ENCODE results near the gene P2RY14. TPM values are rescaled to one million over a fixed set of nuclear protein-coding genes. Genes with fewer than 3 reads are reported as not detected.
"Not testable (repeated sequence)": the region's sequence is repeated elsewhere in the genome, so short reads cannot be mapped to it uniquely, and the experiment has no call there.

P2RY14 gene
- total RNA-seq, 8 experiments from 2014 or later: 0.29 to 5.6 (median 1.3) TPM

DNA sequence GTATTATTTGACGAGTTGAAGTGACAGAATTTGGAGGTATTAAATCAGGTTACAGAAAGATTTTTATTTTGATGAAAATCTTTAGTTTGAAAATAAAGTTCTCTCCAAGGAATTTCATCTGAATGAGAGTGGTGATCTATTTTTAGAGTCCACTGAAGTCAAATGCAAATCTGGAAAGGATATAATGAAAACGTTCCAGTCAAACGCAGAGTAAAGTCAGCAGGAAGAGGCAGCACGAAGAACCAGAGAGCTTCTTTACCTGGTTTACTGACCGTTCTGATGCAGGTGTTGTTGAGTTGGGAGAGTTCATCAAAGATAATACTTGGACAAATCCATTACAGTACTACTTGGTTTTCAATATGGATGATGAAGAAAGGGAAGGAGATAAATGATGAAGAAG, 8.7 kb downstream of the P2RY14 start:
- H3K4me3 ChIP-seq: no peak overlapping the region
- 28 to 96% (median 71%) methylated on average over 2 to 5 of the region's 5 CpGs for WGBS, 10 experiments

DNA sequence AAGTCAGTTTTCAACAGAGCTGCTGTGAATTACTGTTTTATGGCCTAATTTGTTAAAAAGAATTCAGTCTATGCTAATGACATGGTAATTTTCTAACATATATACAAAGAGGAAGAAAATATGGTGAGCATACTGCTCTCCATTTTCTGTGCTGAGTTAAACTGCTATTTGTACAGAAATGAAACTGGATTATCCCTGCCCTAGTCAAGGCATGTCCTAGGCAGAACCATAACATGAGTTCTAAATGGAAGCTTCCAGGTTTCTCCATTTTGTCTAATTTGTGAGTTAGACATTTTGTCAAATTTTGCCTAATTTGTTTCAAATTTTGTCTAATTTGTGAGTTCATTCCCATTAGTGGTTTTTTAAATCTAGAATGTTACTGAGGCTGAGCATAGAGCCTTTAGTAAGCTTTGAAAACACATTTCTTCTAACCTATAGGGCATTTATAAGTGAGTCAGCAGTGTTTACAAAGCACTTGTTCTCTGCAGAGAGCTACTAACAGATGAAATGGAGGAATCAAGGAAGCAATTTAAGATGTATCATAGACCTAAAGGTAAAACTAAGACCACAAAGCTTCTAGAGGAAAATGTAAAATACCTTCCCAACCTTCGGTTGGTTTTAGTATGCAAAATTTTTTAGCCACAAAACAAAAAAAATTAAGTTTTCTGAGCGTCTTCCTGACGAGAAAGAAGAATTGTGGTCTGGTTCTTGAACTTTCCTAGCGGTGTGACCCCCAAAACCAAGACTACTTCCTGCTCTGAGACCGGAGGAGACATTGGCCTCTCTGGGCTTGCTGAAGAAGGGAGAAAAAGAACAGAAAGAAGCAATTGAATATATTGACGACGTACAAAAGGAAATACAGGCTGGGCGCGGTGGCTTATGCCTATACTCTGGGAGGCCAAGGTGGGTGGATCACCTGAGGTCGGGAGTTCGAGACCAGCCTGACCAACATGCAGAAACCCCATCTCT, 9.8 kb downstream of the P2RY14 start:
- WGBS, 10 experiments: 71 to 100% (median 91%) methylated on average over 1 to 10 of the region's 11 CpGs; no CpG with 5 or more reads in 1 of the 10 experiments
- no peak for ATAC-seq (replicated peaks in 6 of 8)
- Histone ChIP-seq H3K4me3 (no peak overlapping the region), H3K4me1 (replicated peaks in 1 of 2) (peaks cover 0 to 11% of the 10 kb centered on the region in 2 donors), H3K27ac (no peak overlapping the region)
- in situ Hi-C loops (cut with MboI; ENCODE audit: low pct_unique_long_range_greater_than_20kb in 2 of 9, low sequenced_read_pairs in 9 of 9, unreplicated experiment in 9 of 9): no loop called here

More for the DNA sequence above, 8.7 kb downstream of the P2RY14 start:
- no peak overlapping the region for H3K27ac ChIP-seq
- peaks cover 0 to 11% of the 10 kb centered on the region in 2 donors for H3K4me1 ChIP-seq (replicated peaks in 1 of 2)
- no peak for ATAC-seq (replicated peaks in 6 of 8)
- in situ Hi-C loops (cut with MboI; ENCODE audit: low pct_unique_long_range_greater_than_20kb in 2 of 9, low sequenced_read_pairs in 9 of 9, unreplicated experiment in 9 of 9): loop anchor here in 1 of 9 experiments (10.0 kb wide), 1 partner anchor 105 kb away; no protein-coding TSS in a partner anchor

- in situ Hi-C loops (cut with MboI; ENCODE audit: low pct_unique_long_range_greater_than_20kb in 2 of 9, low sequenced_read_pairs in 9 of 9, unreplicated experiment in 9 of 9): no loop called here
These were observed 11.3 kb downstream of the P2RY14 start for GRCh38 chr3:151267066-151267465.

GRCh38 chr3:151265866-151266265, 12.5 kb downstream of the P2RY14 start:
- ATAC-seq (replicated peaks in 6 of 8): peak in 4 of 8 experiments; percentile 45 to 95 (median 62)
- H3K4me3 ChIP-seq: no peak overlapping the region
- in situ Hi-C loops (cut with MboI; ENCODE audit: low pct_unique_long_range_greater_than_20kb in 2 of 9, low sequenced_read_pairs in 9 of 9, unreplicated experiment in 9 of 9): no loop called here
- no peak overlapping the region for H3K27ac ChIP-seq
- 27 to 98% (median 57%) methylated on average over 1 to 5 of the region's 5 CpGs; no CpG with 5 or more reads in 1 of the 10 experiments for WGBS, 10 experiments
- H3K4me1 ChIP-seq (replicated peaks in 1 of 2): peaks cover 0 to 11% of the 10 kb centered on the region in 2 donors

More at GRCh38 chr3:151267066-151267465, 11.3 kb downstream of the P2RY14 start:
- Histone ChIP-seq H3K27ac (no peak overlapping the region), H3K4me1 (replicated peaks in 1 of 2) (peaks cover 0 to 11% of the 10 kb centered on the region in 2 donors), H3K4me3 (no peak overlapping the region)
- WGBS, 10 experiments: 85 to 100% (median 95%) methylated on average over 1 of the region's 1 CpG; no CpG with 5 or more reads in 4 of the 10 experiments
- ATAC-seq (replicated peaks in 6 of 8): no peak

DNA sequence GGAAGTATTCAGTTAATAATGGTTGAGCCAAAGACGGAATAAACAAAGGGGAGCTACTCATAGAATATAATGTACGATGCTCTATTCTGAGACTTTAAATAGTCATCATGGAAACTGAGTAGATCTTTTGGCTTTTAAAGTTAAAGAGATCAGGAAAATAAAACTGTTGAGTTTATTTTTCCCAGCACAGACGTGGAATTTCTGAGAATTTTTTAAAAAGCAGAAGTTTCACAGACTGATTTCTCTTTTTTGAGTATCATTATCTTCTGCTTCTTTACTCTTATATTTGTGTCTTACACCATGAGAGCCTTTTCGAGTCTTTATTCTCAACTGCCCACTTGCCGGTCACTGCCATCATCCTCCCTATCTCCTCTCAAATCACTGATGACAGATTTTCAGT, 13.2 kb downstream of the P2RY14 start:
- no peak for ATAC-seq (replicated peaks in 6 of 8)
- Histone ChIP-seq H3K4me1 (replicated peaks in 1 of 2) (peaks cover 0 to 11% of the 10 kb centered on the region in 2 donors), H3K27ac (no peak overlapping the region), H3K4me3 (no peak overlapping the region)
- in situ Hi-C loops (cut with MboI; ENCODE audit: low pct_unique_long_range_greater_than_20kb in 2 of 9, low sequenced_read_pairs in 9 of 9, unreplicated experiment in 9 of 9): no loop called here
- WGBS, 10 experiments: 63 to 100% (median 93%) methylated on average over 1 to 5 of the region's 5 CpGs; no CpG with 5 or more reads in 1 of the 10 experiments

DNA sequence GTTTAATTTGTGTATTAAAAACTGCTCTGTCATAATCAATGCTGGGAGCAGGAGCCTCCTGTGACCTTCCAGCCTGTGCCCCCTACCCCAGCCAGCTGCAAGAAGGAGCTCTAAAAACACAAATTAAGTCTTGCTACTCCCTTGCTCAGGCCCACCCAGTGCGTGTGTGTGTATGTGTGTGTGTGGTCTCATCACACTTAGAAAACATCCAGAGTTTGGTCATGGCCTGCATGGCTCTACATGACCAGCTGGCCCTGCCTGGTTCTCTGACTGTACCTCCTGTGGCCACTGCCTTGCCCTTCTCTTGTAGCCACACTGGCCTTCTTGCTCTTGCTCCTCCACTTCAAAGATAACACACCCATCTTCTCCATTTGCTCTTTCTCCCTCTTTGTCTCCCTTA, 13.7 kb downstream of the P2RY14 start:
- ATAC-seq (replicated peaks in 6 of 8): no peak
- no peak overlapping the region for H3K4me3 ChIP-seq
- H3K27ac ChIP-seq: no peak overlapping the region
- peaks cover 0 to 11% of the 10 kb centered on the region in 2 donors for H3K4me1 ChIP-seq (replicated peaks in 1 of 2)
- in situ Hi-C loops (cut with MboI; ENCODE audit: low pct_unique_long_range_greater_than_20kb in 2 of 9, low sequenced_read_pairs in 9 of 9, unreplicated experiment in 9 of 9): no loop called here
- WGBS, 10 experiments: 60 to 100% (median 92%) methylated on average over 1 of the region's 1 CpG; no CpG with 5 or more reads in 6 of the 10 experiments

- Histone ChIP-seq H3K4me3 (no peak overlapping the region), H3K27ac (no peak overlapping the region), H3K4me1 (replicated peaks in 1 of 2) (peaks cover 0 to 11% of the 10 kb centered on the region in 2 donors)
- no peak for ATAC-seq (replicated peaks in 6 of 8)
- in situ Hi-C loops (cut with MboI; ENCODE audit: low pct_unique_long_range_greater_than_20kb in 2 of 9, low sequenced_read_pairs in 9 of 9, unreplicated experiment in 9 of 9): no loop called here
- WGBS, 10 experiments: 50 to 100% (median 92%) methylated on average over 1 to 8 of the region's 8 CpGs; no CpG with 5 or more reads in 2 of the 10 experiments
These were observed 15.3 kb downstream of the P2RY14 start for GRCh38 chr3:151262871-151263525.

DNA sequence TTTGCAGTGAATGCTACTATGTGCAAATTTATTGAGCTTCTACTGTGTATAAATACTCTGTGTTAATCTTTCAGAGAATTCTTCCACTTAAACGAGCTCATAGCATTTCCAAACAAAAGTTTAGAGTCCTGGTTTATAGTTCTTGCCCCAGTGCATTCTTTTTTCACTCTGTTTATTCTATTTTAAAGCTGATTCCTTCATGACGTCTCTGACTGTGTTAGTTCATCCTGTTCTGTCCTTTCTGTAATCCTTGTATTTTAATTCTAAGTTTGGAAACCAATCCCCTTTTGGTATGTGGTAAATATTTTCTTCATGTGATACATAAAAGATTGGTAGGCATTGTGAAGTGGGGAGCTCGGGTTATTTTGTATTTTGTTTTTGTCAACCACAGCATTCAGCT, 18.7 kb downstream of the P2RY14 start:
- Histone ChIP-seq H3K4me3 (no peak overlapping the region), H3K4me1 (replicated peaks in 1 of 2) (no peaks in the 10 kb centered on the region), H3K27ac (no peak overlapping the region)
- WGBS, 10 experiments: 33 to 100% (median 70%) methylated on average over 2 to 3 of the region's 3 CpGs
- no peak for ATAC-seq (replicated peaks in 6 of 8)
- in situ Hi-C loops (cut with MboI; ENCODE audit: low pct_unique_long_range_greater_than_20kb in 2 of 9, low sequenced_read_pairs in 9 of 9, unreplicated experiment in 9 of 9): no loop called here

- no peak overlapping the region for H3K27ac ChIP-seq
- 29 to 90% (median 57%) methylated on average over 1 of the region's 1 CpG; no CpG with 5 or more reads in 3 of the 10 experiments for WGBS, 10 experiments
- no peaks in the 10 kb centered on the region for H3K4me1 ChIP-seq (replicated peaks in 1 of 2)
- H3K4me3 ChIP-seq: no peak overlapping the region
- no peak for ATAC-seq (replicated peaks in 6 of 8)
- in situ Hi-C loops (cut with MboI; ENCODE audit: low pct_unique_long_range_greater_than_20kb in 2 of 9, low sequenced_read_pairs in 9 of 9, unreplicated experiment in 9 of 9): no loop called here
These were observed 21.6 kb downstream of the P2RY14 start for GRCh38 chr3:151256749-151257148.

GRCh38 chr3:151248772-151249337, 29.5 kb downstream of the P2RY14 start:
- no peak overlapping the region for H3K27ac ChIP-seq
- ATAC-seq (replicated peaks in 6 of 8): no peak
- no peak overlapping the region for H3K4me3 ChIP-seq
- WGBS, 10 experiments: 27 to 93% (median 87%) methylated on average over 1 to 3 of the region's 3 CpGs; no CpG with 5 or more reads in 1 of the 10 experiments
- no peaks in the 10 kb centered on the region for H3K4me1 ChIP-seq (replicated peaks in 1 of 2)
- in situ Hi-C loops (cut with MboI; ENCODE audit: low pct_unique_long_range_greater_than_20kb in 2 of 9, low sequenced_read_pairs in 9 of 9, unreplicated experiment in 9 of 9): no loop called here

- no CpG with 5 or more reads among the region's 18 CpGs for WGBS, 10 experiments
- not testable (repeated sequence) for H3K27ac ChIP-seq; ATAC-seq (replicated peaks in 6 of 8)
These were observed 36.3 kb downstream of the P2RY14 start for GRCh38 chr3:151242006-151242405.

GRCh38 chr3:151236736-151237135, 41.6 kb downstream of the P2RY14 start:
- 47 to 100% (median 88%) methylated on average over 1 to 7 of the region's 7 CpGs; no CpG with 5 or more reads in 1 of the 10 experiments for WGBS, 10 experiments
- in situ Hi-C loops (cut with MboI; ENCODE audit: low pct_unique_long_range_greater_than_20kb in 2 of 9, low sequenced_read_pairs in 9 of 9, unreplicated experiment in 9 of 9): no loop called here
- Histone ChIP-seq H3K4me3 (no peak overlapping the region), H3K27ac (no peak overlapping the region), H3K4me1 (replicated peaks in 1 of 2) (no peaks in the 10 kb centered on the region)
- peak in 2 of 8 experiments; percentile 22 to 33 for ATAC-seq (replicated peaks in 6 of 8)

More at GRCh38 chr3:151242006-151242405, 36.3 kb downstream of the P2RY14 start:
- H3K4me1 ChIP-seq (replicated peaks in 1 of 2); in situ Hi-C loops (cut with MboI; ENCODE audit: low pct_unique_long_range_greater_than_20kb in 2 of 9, low sequenced_read_pairs in 9 of 9, unreplicated experiment in 9 of 9); H3K4me3 ChIP-seq: not testable (repeated sequence)
